ENCODE measurements around the gene HBE1. TPM values are rescaled to one million over a fixed set of nuclear protein-coding genes. Genes with fewer than 3 reads are reported as not detected.

HBE1 gene
- polyA plus RNA-seq, 3 donors from 2014 or later = not detected

- DNase-seq = no peak
- no peak overlapping the region for H3K4me3 Mint-ChIP-seq
- peaks cover 0 to 4% (median 0%) of the 10 kb centered on the region in 6 donors for H3K9me3 Mint-ChIP-seq
- no peaks in the 10 kb centered on the region for H3K4me1 Mint-ChIP-seq
- H3K27ac Mint-ChIP-seq = no peak overlapping the region
- H3K36me3 Mint-ChIP-seq = no peaks in the 10 kb centered on the region
- peaks cover 0 to 2% (median 1%) of the 10 kb centered on the region in 3 donors for H3K27me3 Mint-ChIP-seq (ENCODE audit: low read depth in 3 of 3)
Measured at GRCh38 chr11:5291207-5291838, 21.6 kb upstream of the HBE1 start.

- no peak for DNase-seq
- H3K4me1 Mint-ChIP-seq = no peaks in the 10 kb centered on the region
- H3K27ac Mint-ChIP-seq = no peak overlapping the region
- H3K4me3 Mint-ChIP-seq = no peak overlapping the region
- H3K27me3 Mint-ChIP-seq (ENCODE audit: low read depth in 3 of 3) = peaks cover 0 to 2% (median 1%) of the 10 kb centered on the region in 3 donors
- peaks cover 0 to 4% (median 0%) of the 10 kb centered on the region in 6 donors for H3K9me3 Mint-ChIP-seq
- H3K36me3 Mint-ChIP-seq = no peaks in the 10 kb centered on the region
Measured at GRCh38 chr11:5290106-5290505, 20.4 kb upstream of the HBE1 start.

GRCh38 chr11:5289696-5290095 is 20.0 kb upstream of the HBE1 start:
- Mint-ChIP-seq H3K9me3 (peaks cover 0 to 4% (median 0%) of the 10 kb centered on the region in 6 donors), H3K4me1 (no peaks in the 10 kb centered on the region), H3K36me3 (no peaks in the 10 kb centered on the region), H3K27me3 (ENCODE audit: low read depth in 3 of 3) (peaks cover 1 to 2% (median 2%) of the 10 kb centered on the region in 3 donors), H3K27ac (no peak overlapping the region), H3K4me3 (no peak overlapping the region)
- no peak for DNase-seq

- Mint-ChIP-seq H3K36me3 (no peaks in the 10 kb centered on the region), H3K4me1 (no peaks in the 10 kb centered on the region), H3K4me3 (no peak overlapping the region), H3K27ac (no peak overlapping the region), H3K27me3 (ENCODE audit: low read depth in 3 of 3) (peaks cover 1 to 2% (median 2%) of the 10 kb centered on the region in 3 donors), H3K9me3 (peaks cover 0 to 4% (median 0%) of the 10 kb centered on the region in 6 donors)
- no peak for DNase-seq
Measured at GRCh38 chr11:5288906-5289550, 19.3 kb upstream of the HBE1 start.

- Mint-ChIP-seq H3K36me3 (no peaks in the 10 kb centered on the region), H3K27me3 (ENCODE audit: low read depth in 3 of 3) (peaks cover 1 to 2% (median 2%) of the 10 kb centered on the region in 3 donors), H3K4me1 (no peaks in the 10 kb centered on the region), H3K9me3 (peaks cover 0 to 3% (median 0%) of the 10 kb centered on the region in 6 donors), H3K4me3 (no peak overlapping the region), H3K27ac (no peak overlapping the region)
- no peak for DNase-seq
Measured at GRCh38 chr11:5288108-5288905, 18.6 kb upstream of the HBE1 start.

GRCh38 chr11:5286901-5287300 is 17.2 kb upstream of the HBE1 start:
- peaks cover 0 to 2% (median 1%) of the 10 kb centered on the region in 3 donors for H3K27me3 Mint-ChIP-seq (ENCODE audit: low read depth in 3 of 3)
- no peaks in the 10 kb centered on the region for H3K36me3 Mint-ChIP-seq
- H3K9me3 Mint-ChIP-seq = no peaks in the 10 kb centered on the region
- no peaks in the 10 kb centered on the region for H3K4me1 Mint-ChIP-seq
- no peak overlapping the region for H3K4me3 Mint-ChIP-seq
- no peak overlapping the region for H3K27ac Mint-ChIP-seq
- DNase-seq = no peak

- no peaks in the 10 kb centered on the region for H3K9me3 Mint-ChIP-seq
- DNase-seq = no peak
- H3K4me3 Mint-ChIP-seq = no peak overlapping the region
- no peaks in the 10 kb centered on the region for H3K36me3 Mint-ChIP-seq
- no peaks in the 10 kb centered on the region for H3K4me1 Mint-ChIP-seq
- H3K27ac Mint-ChIP-seq = no peak overlapping the region
- peaks cover 0 to 2% (median 1%) of the 10 kb centered on the region in 3 donors for H3K27me3 Mint-ChIP-seq (ENCODE audit: low read depth in 3 of 3)
Measured at GRCh38 chr11:5286351-5286750, 16.6 kb upstream of the HBE1 start.

- no peak overlapping the region for H3K4me3 Mint-ChIP-seq
- no peak for DNase-seq
- H3K9me3 Mint-ChIP-seq = no peaks in the 10 kb centered on the region
- H3K36me3 Mint-ChIP-seq = no peaks in the 10 kb centered on the region
- no peak overlapping the region for H3K27ac Mint-ChIP-seq
- no peaks in the 10 kb centered on the region for H3K4me1 Mint-ChIP-seq
- H3K27me3 Mint-ChIP-seq (ENCODE audit: low read depth in 3 of 3) = peaks cover under 1 to 2% (median 1%) of the 10 kb centered on the region in 3 donors
Measured at GRCh38 chr11:5285703-5286340, 16.1 kb upstream of the HBE1 start.

GRCh38 chr11:5284637-5285036 is 14.9 kb upstream of the HBE1 start:
- no peak for DNase-seq
- Mint-ChIP-seq H3K36me3 (no peaks in the 10 kb centered on the region), H3K4me3 (no peak overlapping the region), H3K27me3 (ENCODE audit: low read depth in 3 of 3) (peaks cover 1 to 4% (median 2%) of the 10 kb centered on the region in 3 donors), H3K27ac (no peak overlapping the region), H3K9me3 (peaks cover 0 to 2% (median 0%) of the 10 kb centered on the region in 6 donors), H3K4me1 (no peaks in the 10 kb centered on the region)

- peaks cover 1 to 4% (median 2%) of the 10 kb centered on the region in 3 donors for H3K27me3 Mint-ChIP-seq (ENCODE audit: low read depth in 3 of 3)
- no peaks in the 10 kb centered on the region for H3K36me3 Mint-ChIP-seq
- no peaks in the 10 kb centered on the region for H3K4me1 Mint-ChIP-seq
- peaks cover 0 to 2% (median 0%) of the 10 kb centered on the region in 6 donors for H3K9me3 Mint-ChIP-seq
- no peak overlapping the region for H3K4me3 Mint-ChIP-seq
- no peak overlapping the region for H3K27ac Mint-ChIP-seq
- no peak for DNase-seq
Measured at GRCh38 chr11:5283882-5284281, 14.1 kb upstream of the HBE1 start.

- Mint-ChIP-seq H3K27me3 (ENCODE audit: low read depth in 3 of 3) (peaks cover 1 to 4% (median 2%) of the 10 kb centered on the region in 3 donors), H3K36me3 (no peaks in the 10 kb centered on the region), H3K4me1 (no peaks in the 10 kb centered on the region), H3K27ac (no peak overlapping the region), H3K9me3 (peaks cover 0 to 2% (median 0%) of the 10 kb centered on the region in 6 donors), H3K4me3 (no peak overlapping the region)
- no peak for DNase-seq
Measured at GRCh38 chr11:5283086-5283485, 13.3 kb upstream of the HBE1 start.

GRCh38 chr11:5282628-5283027 is 12.9 kb upstream of the HBE1 start:
- no peak for DNase-seq
- Mint-ChIP-seq H3K4me1 (no peaks in the 10 kb centered on the region), H3K27ac (no peak overlapping the region), H3K27me3 (ENCODE audit: low read depth in 3 of 3) (peaks cover 1 to 4% (median 2%) of the 10 kb centered on the region in 3 donors), H3K4me3 (no peak overlapping the region), H3K9me3 (peaks cover 0 to 4% (median 0%) of the 10 kb centered on the region in 6 donors), H3K36me3 (no peaks in the 10 kb centered on the region)

- peaks cover 0 to 5% (median 0%) of the 10 kb centered on the region in 6 donors for H3K9me3 Mint-ChIP-seq
- H3K27ac Mint-ChIP-seq = no peak overlapping the region
- peaks cover 0 to 4% (median 2%) of the 10 kb centered on the region in 3 donors for H3K27me3 Mint-ChIP-seq (ENCODE audit: low read depth in 3 of 3)
- no peak overlapping the region for H3K4me3 Mint-ChIP-seq
- no peaks in the 10 kb centered on the region for H3K4me1 Mint-ChIP-seq
- DNase-seq = no peak
- no peaks in the 10 kb centered on the region for H3K36me3 Mint-ChIP-seq
Measured at GRCh38 chr11:5281596-5281995, 11.9 kb upstream of the HBE1 start.

All from immature natural killer cell (primary cell).